A549 treated with AZD2906 at 1 μM for 4 hours (cell line): ENCODE results near the gene PIGV. TPM values are rescaled to one million over a fixed set of nuclear protein-coding genes. Genes with fewer than 3 reads are reported as not detected.

Experiments used
- total RNA-seq: library from RNA; stranded (reverse); fragments of 200-300 nt; extraction: Qiagen RNA extraction; gene quantifications from 5 replicates; pipeline ENCODE4 v1.2.3, GENCODE V29; 2022

PIGV gene
- total RNA-seq, result 5.9 to 7.2 TPM (median 6.6 TPM) in 5 replicates

GRCh38 chr1:26787706-26788514 lies at the start of gene PIGV:
Gene PIGV, plus strand, starts transcription at chr1:26787950. Its CDS starts 2,866 bp downstream, at chr1:26790816.

GRCh38 chr1:26826261-26827105 lies 38.7 kb downstream of the PIGV start, which contains the start of gene ZDHHC18:
Gene ZDHHC18, plus strand, starts transcription at chr1:26826688. Its CDS starts 117 bp downstream, at chr1:26826805.

Other genes with a start within 250 kb of the PIGV start
- gene ARID1A, start 91.9 kb upstream of the PIGV start, total RNA-seq, result 36.9 to 41.2 TPM (median 37.6 TPM) in 5 replicates
- gene ZDHHC18, start 38.7 kb downstream of the PIGV start, total RNA-seq, result 37.9 to 43.8 TPM (median 42.0 TPM) in 5 replicates
- gene SFN, start 75.2 kb downstream of the PIGV start, total RNA-seq, result 494 to 656 TPM (median 566 TPM) in 5 replicates
- 25.2 to 30.3 TPM (median 29.9 TPM) in 5 replicates for gene GPN2, start 102.3 kb downstream of the PIGV start, total RNA-seq
- 9.4 to 11.6 TPM (median 10.4 TPM) in 5 replicates for gene GPATCH3, start 112.5 kb downstream of the PIGV start, total RNA-seq
- 0.05 to 0.10 TPM (median 0.10 TPM) in 3 of 5 replicates, not detected in the others for gene NR0B2, start 126.0 kb downstream of the PIGV start, total RNA-seq
- gene NUDC, start 133.8 kb downstream of the PIGV start, total RNA-seq, result 121 to 141 TPM (median 130 TPM) in 5 replicates
- 0.24 to 0.42 TPM (median 0.33 TPM) in 5 replicates for gene KDF1, start 172.5 kb downstream of the PIGV start, total RNA-seq
- gene TRNP1, start 205.7 kb downstream of the PIGV start, total RNA-seq, result 189 to 300 TPM (median 281 TPM) in 5 replicates
- gene TENT5B, start 224.9 kb downstream of the PIGV start, total RNA-seq, result 1.2 to 2.0 TPM (median 1.7 TPM) in 5 replicates